GM19239 (cell line): ENCODE results near the gene CATSPER1.

Experiments
- DNase-seq: peaks from one replicate; pipeline ENCODE4 v3.0.0; 2011; ENCODE audit warnings: low spot score; ENCODE audit not compliant: insufficient read length
- FAIRE-seq: peaks from 2 replicates; lab custom pipeline; 2011; peaks lifted over from hg19 to GRCh38; lab: Jason Lieb, UNC

The CATSPER1 gene

GRCh38 chr11:66006134-66006890 lies 20.0 kb downstream of the CATSPER1 start:
- FAIRE-seq, result no peak
- no peak for DNase-seq

- DNase-seq (no peak), FAIRE-seq (no peak)
Measured at GRCh38 chr11:66004186-66004585, 22.1 kb downstream of the CATSPER1 start.

- FAIRE-seq (no peak), DNase-seq (no peak)
Measured at GRCh38 chr11:66003291-66003690, 23.0 kb downstream of the CATSPER1 start.

GRCh38 chr11:66002648-66003225 lies 23.5 kb downstream of the CATSPER1 start:
- peak; percentile 45 for FAIRE-seq
- DNase-seq, result peak; percentile 58

GRCh38 chr11:66001942-66002647 lies 24.2 kb downstream of the CATSPER1 start, which contains the start of the genes BANF1 and EIF1AD:
Gene BANF1 (plus strand): TSS chr11:66002503. CDS start chr11:66003251, 748 bp downstream.
Gene EIF1AD (minus strand): TSS chr11:66002157. CDS start chr11:66000389, 1,768 bp downstream.
- DNase-seq (peak; percentile 87), FAIRE-seq (peak; percentile 94)

- DNase-seq, result no peak
Measured at GRCh38 chr11:65997286-65997685, 29.0 kb downstream of the CATSPER1 start.

GRCh38 chr11:65992056-65992455 lies 34.2 kb downstream of the CATSPER1 start:
- DNase-seq (no peak), FAIRE-seq (no peak)

More at GRCh38 chr11:65997286-65997685, 29.0 kb downstream of the CATSPER1 start:
- no peak for FAIRE-seq

- DNase-seq (peak; percentile 89), FAIRE-seq (peak; percentile 98)
Measured at GRCh38 chr11:65988791-65989592, 37.3 kb downstream of the CATSPER1 start.

- no peak for FAIRE-seq
Measured at GRCh38 chr11:65987336-65987735, 38.9 kb downstream of the CATSPER1 start.

GRCh38 chr11:65983589-65983987 lies 42.7 kb downstream of the CATSPER1 start:
- FAIRE-seq, result no peak
- no peak for DNase-seq

More at GRCh38 chr11:65987336-65987735, 38.9 kb downstream of the CATSPER1 start:
- DNase-seq, result no peak

GRCh38 chr11:65982824-65983588 lies 43.3 kb downstream of the CATSPER1 start:
- FAIRE-seq, result no peak

GRCh38 chr11:65981972-65982823 lies 44.1 kb downstream of the CATSPER1 start:
- FAIRE-seq, result no peak

More at GRCh38 chr11:65982824-65983588, 43.3 kb downstream of the CATSPER1 start:
- DNase-seq, result no peak

GRCh38 chr11:65981101-65981740 lies 45.1 kb downstream of the CATSPER1 start:
- no peak for FAIRE-seq

More at GRCh38 chr11:65981972-65982823, 44.1 kb downstream of the CATSPER1 start:
- no peak for DNase-seq

GRCh38 chr11:65979261-65979759 lies 47.0 kb downstream of the CATSPER1 start:
- DNase-seq (no peak), FAIRE-seq (no peak)

More at GRCh38 chr11:65981101-65981740, 45.1 kb downstream of the CATSPER1 start:
- no peak for DNase-seq

- FAIRE-seq (no peak), DNase-seq (no peak)
Measured at GRCh38 chr11:65978391-65979238, 47.7 kb downstream of the CATSPER1 start.

GRCh38 chr11:65977621-65978390 lies 48.5 kb downstream of the CATSPER1 start:
- FAIRE-seq, result no peak

More at GRCh38 chr11:65977621-65978390, 48.5 kb downstream of the CATSPER1 start:
- no peak for DNase-seq
